Astrocyte (in vitro differentiated cells and primary cell): ENCODE results near the gene BTBD2.

Experiments
- CTCF ChIP-seq: IDR thresholded peaks from 2 replicates; pipeline ENCODE4 v1.5.1; 2011; ENCODE audit warnings: low read depth, mild to moderate bottlenecking, inconsistent platforms, low read length, moderate library complexity; ENCODE audit not compliant: insufficient read depth
- EZH2 ChIP-seq: IDR thresholded peaks from 2 replicates; pipeline ENCODE4 v1.6.1; 2012; ENCODE audit warnings: mild to moderate bottlenecking, low read length, inconsistent platforms; ENCODE audit not compliant: insufficient read depth

GRCh38 chr19:2037651-2038255 lies 22.2 kb upstream of the BTBD2 start:
- no peak for TF ChIP-seq CTCF
- no peak for TF ChIP-seq EZH2
